IMR-90 (cell line): ENCODE data around the gene ZDHHC16. TPM values are rescaled to one million over a fixed set of nuclear protein-coding genes. Genes with fewer than 3 reads are reported as not detected.

Experiments used
- ATAC-seq: fragments of 200-7000 bp; cut with Tn5 transposase; 2 replicates; pipeline ENCODE4 v1.9.1; 2020; ENCODE audit warnings: low read depth, mild to moderate bottlenecking, moderate library complexity
- BruUV-seq: library from RNA; stranded (reverse); fragments of 400-500 nt; replicated peaks from 2 replicates; lab custom pipeline; 2021; lab: Mats Ljungman, UMichigan
- CTCF ChIA-PET: fragments of 300-600 bp; formaldehyde crosslinking; extraction: SDS; loops from one replicate; lab custom pipeline; 2021; ENCODE audit warnings: antibody characterized with exemption; lab: Yijun Ruan, JAX
- POLR2A ChIA-PET: fragments of 300-600 bp; sonication (Branson Sonifier 250); formaldehyde crosslinking; loops from one replicate; lab custom pipeline; 2022; ENCODE audit warnings: antibody characterized with exemption; ENCODE audit not compliant: unreplicated experiment; lab: Charles Lee
- DNase-seq: peaks from one replicate; pipeline ENCODE4 v3.0.0; 2013
- H2AFZ ChIP-seq: replicated peaks from 2 replicates; pipeline ENCODE3; 2013; ENCODE audit warnings: low read length, mild to moderate bottlenecking; ENCODE audit not compliant: poor library complexity
- H2AK5ac ChIP-seq: 2 replicates; pipeline ENCODE4 v1.6.1; 2013; ENCODE audit warnings: low read depth, low read length, inconsistent platforms
- H2AK9ac ChIP-seq: replicated peaks from 2 replicates; pipeline ENCODE3; 2013; ENCODE audit warnings: mild to moderate bottlenecking, low read depth, low read length, moderate library complexity; ENCODE audit not compliant: poor library complexity
- H2BK120ac ChIP-seq: 2 replicates; pipeline ENCODE4 v1.6.1; 2013; ENCODE audit warnings: low read depth, low read length, inconsistent platforms
- H2BK15ac ChIP-seq: 3 replicates; pipeline ENCODE4 v1.6.1; 2013; ENCODE audit warnings: low read depth, low read length, inconsistent platforms
- H2BK20ac ChIP-seq: 2 replicates; pipeline ENCODE4 v1.6.1; 2013; ENCODE audit warnings: low read depth, mild to moderate bottlenecking, inconsistent platforms, low read length, moderate library complexity
- H2BK5ac ChIP-seq: 2 replicates; pipeline ENCODE4 v1.6.1; 2013; ENCODE audit warnings: mild to moderate bottlenecking, low read depth, low read length, inconsistent platforms; ENCODE audit not compliant: poor library complexity, severe bottlenecking
- H3K14ac ChIP-seq: replicated peaks from 2 replicates; pipeline ENCODE4 v1.6.1; 2013; ENCODE audit warnings: low read depth, low read length, inconsistent platforms
- H3K18ac ChIP-seq: 2 replicates; pipeline ENCODE4 v1.6.1; 2013; ENCODE audit warnings: low read depth, low read length, control low read depth
- H3K23ac ChIP-seq: 2 replicates; pipeline ENCODE4 v1.6.1; 2013; ENCODE audit warnings: low read depth, low read length, inconsistent platforms
- H3K27ac ChIP-seq: 2 replicates; pipeline ENCODE4 v1.5.1; 2013; ENCODE audit warnings: mild to moderate bottlenecking, control low read depth, low read length; ENCODE audit not compliant: insufficient read depth
- H3K27me3 ChIP-seq: 2 replicates; pipeline ENCODE4 v1.6.1; 2013; ENCODE audit warnings: low read length; ENCODE audit not compliant: control insufficient read depth, insufficient read depth
- H3K36me3 ChIP-seq: 2 replicates; pipeline ENCODE4 v1.6.1; 2013; ENCODE audit warnings: low read length, mixed read lengths; ENCODE audit not compliant: control insufficient read depth, insufficient read depth
- H3K4ac ChIP-seq: 2 replicates; pipeline ENCODE4 v1.6.1; 2013; ENCODE audit warnings: low read depth, low read length, inconsistent platforms
- H3K4me1 ChIP-seq: 2 replicates; pipeline ENCODE4 v1.6.1; 2013; ENCODE audit warnings: low read length, mixed read lengths; ENCODE audit not compliant: control insufficient read depth, insufficient read depth
- H3K4me2 ChIP-seq: 2 replicates; pipeline ENCODE4 v1.6.1; 2013; ENCODE audit warnings: low read depth, mild to moderate bottlenecking, control low read depth, low read length, moderate library complexity
- H3K4me3 ChIP-seq: 2 replicates; pipeline ENCODE4 v1.5.1; 2013; ENCODE audit warnings: low read depth, mild to moderate bottlenecking, control low read depth, low read length, moderate library complexity; ENCODE audit not compliant: insufficient read depth
- H3K56ac ChIP-seq: 2 replicates; pipeline ENCODE4 v1.6.1; 2013; ENCODE audit warnings: low read length, inconsistent platforms; ENCODE audit not compliant: insufficient read depth; ENCODE audit errors: extremely low read depth
- H3K79me1 ChIP-seq, 2 experiments: 2 replicates each; pipeline ENCODE4 v1.6.1; 2013; ENCODE audit warnings: low read length in 2 of 2, inconsistent platforms in 1 of 2, low read depth in 1 of 2
- H3K9ac ChIP-seq: 2 replicates; pipeline ENCODE4 v1.6.1; 2013; ENCODE audit warnings: low read depth, low read length, control low read depth
- H3K9me1 ChIP-seq: 2 replicates; pipeline ENCODE4 v1.6.1; 2013; ENCODE audit warnings: low read length, inconsistent platforms; ENCODE audit not compliant: insufficient read depth
- H3K9me3 ChIP-seq: 2 replicates; pipeline ENCODE4 v1.6.1; 2013; ENCODE audit warnings: low read length; ENCODE audit not compliant: control insufficient read depth, insufficient read depth
- H4K20me1 ChIP-seq: 2 replicates; pipeline ENCODE4 v1.6.1; 2013; ENCODE audit warnings: low read length, inconsistent platforms; ENCODE audit not compliant: insufficient read depth
- H4K5ac ChIP-seq: 2 replicates; pipeline ENCODE4 v1.6.1; 2013; ENCODE audit warnings: mild to moderate bottlenecking, low read depth, low read length, control low read depth
- H4K8ac ChIP-seq, 2 experiments: 2 replicates each; pipeline ENCODE4 v1.6.1; 2013; ENCODE audit warnings: low read depth in 2 of 2, low read length in 2 of 2, control low read depth in 1 of 2, inconsistent platforms in 1 of 2
- H4K91ac ChIP-seq: 2 replicates; pipeline ENCODE4 v1.6.1; 2013; ENCODE audit warnings: low read depth, low read length, inconsistent platforms; ENCODE audit not compliant: insufficient read depth
- BHLHE40 ChIP-seq: fragments of 150-350 bp; IDR thresholded peaks from 2 replicates; pipeline ENCODE4 v1.6.1; 2016; ENCODE audit warnings: mild to moderate bottlenecking, low read depth, low read length
- CEBPB ChIP-seq: IDR thresholded peaks from 2 replicates; pipeline ENCODE4 v1.6.1; 2012; ENCODE audit warnings: low read depth, low read length, improper control_type of control experiment
- CHD1 ChIP-seq: IDR thresholded peaks from 2 replicates; pipeline ENCODE4 v1.6.1; 2012; ENCODE audit warnings: low read depth, low read length, improper control_type of control experiment
- CTCF ChIP-seq: conservative IDR thresholded peaks from 2 replicates; pipeline ENCODE4 v1.5.1; 2012; ENCODE audit warnings: mild to moderate bottlenecking, low read depth, low read length, improper control_type of control experiment
- ELK1 ChIP-seq: fragments of 150-350 bp; IDR thresholded peaks from 2 replicates; pipeline ENCODE4 v1.6.1; 2016; ENCODE audit warnings: low read depth, mild to moderate bottlenecking, low read length, moderate library complexity, borderline replicate concordance
- MAZ ChIP-seq: IDR thresholded peaks from 2 replicates; pipeline ENCODE4 v1.6.1; 2012; ENCODE audit warnings: low read depth, mild to moderate bottlenecking, low read length, improper control_type of control experiment, moderate library complexity, borderline replicate concordance
- MXI1 ChIP-seq: IDR thresholded peaks from 2 replicates; pipeline ENCODE4 v1.6.1; 2012; ENCODE audit warnings: low read depth, mild to moderate bottlenecking, low read length, moderate library complexity, borderline replicate concordance
- NFE2L2 ChIP-seq: fragments of 150-350 bp; IDR thresholded peaks from 2 replicates; pipeline ENCODE4 v1.6.1; 2016; ENCODE audit warnings: low read depth, mild to moderate bottlenecking, low read length
- POLR2A ChIP-seq: IDR thresholded peaks from 2 replicates; pipeline ENCODE4 v1.6.1; 2012; ENCODE audit warnings: mild to moderate bottlenecking, low read depth, low read length
- RAD21 ChIP-seq: IDR thresholded peaks from 2 replicates; pipeline ENCODE4 v1.6.1; 2012; ENCODE audit warnings: low read length, improper control_type of control experiment
- RCOR1 ChIP-seq: IDR thresholded peaks from 2 replicates; pipeline ENCODE4 v1.6.1; 2012; ENCODE audit warnings: mild to moderate bottlenecking, low read length, improper control_type of control experiment; ENCODE audit not compliant: insufficient replicate concordance
- RFX5 ChIP-seq: IDR thresholded peaks from 2 replicates; pipeline ENCODE4 v1.8.0; 2012; ENCODE audit warnings: low read depth, mild to moderate bottlenecking, low read length, moderate library complexity
- SMC3 ChIP-seq: fragments of 150-350 bp; IDR thresholded peaks from 2 replicates; pipeline ENCODE4 v1.6.1; 2016; ENCODE audit warnings: low read depth, mild to moderate bottlenecking, antibody characterized with exemption, low read length, moderate library complexity
- WGBS, 2 experiments: methylation state at CpG; one replicate each; pipeline versions ENCODE4 v1.1.5 to v1.1.7; 2013; ENCODE audit warnings: missing lambda C conversion rate in 2 of 2; ENCODE audit not compliant: insufficient read length in 1 of 2; ENCODE audit errors: extremely low coverage in 2 of 2; 5-methylcytosine and 5-hydroxymethylcytosine counted together
- dilution Hi-C: fragments of 300-500 bp; cut with HindIII; formaldehyde crosslinking; loops from one replicate; pipeline ENCODE4 v1.14.3; 2018; ENCODE audit warnings: low sequenced_read_pairs; ENCODE audit not compliant: unreplicated experiment
- in situ Hi-C: fragments of 300-500 bp; cut with MboI; formaldehyde crosslinking; loops from 3 replicates; pipeline ENCODE4 v1.14.3; 2019; ENCODE audit warnings: low sequenced_read_pairs, inconsistent platforms, mixed read lengths
- intact Hi-C: fragments of 100-400 bp; cut with micrococcal nuclease; formaldehyde crosslinking; loops from 2 replicates; pipeline ENCODE4 v1.10.0; 2022
- polyA plus RNA-seq, 3 experiments: library from polyadenylated mRNA; depleted of rRNA; stranded (reverse); fragments of >200 nt; gene quantifications; 2 replicates each; pipeline ENCODE4 v1.2.3, GENCODE V29; 2012; ENCODE audit warnings: low replicate concordance in 1 of 3
- total RNA-seq: library from RNA; depleted of rRNA; stranded (reverse); fragments of >200 nt; gene quantifications from 2 replicates; pipeline ENCODE4 v1.2.3, GENCODE V29; 2012
- TF ChIP-seq, protein P1 (sequence below): fragments of 150-350 bp; IDR thresholded peaks from 2 replicates; pipeline ENCODE4 v1.6.1; 2017; ENCODE audit warnings: mild to moderate bottlenecking, antibody characterized with exemption, low read length, low read depth

ZDHHC16 gene
- total and polyA plus RNA-seq, 2 of the 4 experiments (the other 2 are of a cell fraction) = 54.7 to 64.0 TPM

- H3K23ac ChIP-seq = peak overlapping the region; percentile 79
- peak overlapping the region; percentile 74; the same call in 1 of the 2 replicates for H2AK5ac ChIP-seq
- H3K4me1 ChIP-seq = peaks cover 4% of the 10 kb centered on the region
- H3K9me1 ChIP-seq = peaks cover 27% of the 10 kb centered on the region
- intact Hi-C loops = no loop called here
- ChIA-PET CTCF (interaction anchor here (1.0 kb wide), 1 partner anchor 53 kb away, joined by 3 read pairs; no protein-coding TSS in a partner anchor), POLR2A (no interaction called here)
- H3K56ac ChIP-seq = peak overlapping the region; percentile 63; the same call in 1 of the 2 replicates
- peaks cover 57% of the 10 kb centered on the region for H4K20me1 ChIP-seq
- no peaks in the 10 kb centered on the region for H3K27me3 ChIP-seq
- peak overlapping the region; percentile 58; the same call in 1 of the 2 replicates for H3K4ac ChIP-seq
- H3K79me1 ChIP-seq = peaks cover 36 to 77% of the 10 kb centered on the region in 2 experiments
- BruUV-seq = no TSS peak
- peak overlapping the region; percentile 15; the same call in 1 of the 2 replicates for H3K18ac ChIP-seq
- peak overlapping the region; percentile 88 for H2AFZ ChIP-seq
- H4K91ac ChIP-seq = peak overlapping the region; percentile 48; the same call in 1 of the 2 replicates
- H3K9me3 ChIP-seq = no peaks in the 10 kb centered on the region
- H3K9ac ChIP-seq = peak overlapping the region; percentile 85
- in situ Hi-C loops = no loop called here
- peak overlapping the region; percentile 94 for H3K4me2 ChIP-seq
- peak overlapping the region; percentile 41 for H2BK20ac ChIP-seq
- dilution Hi-C loops = no loop called here
- H2AK9ac ChIP-seq = peak overlapping the region; percentile 43
- DNase-seq (no peak), ATAC-seq (no peak)
- peak overlapping the region; percentile 13; the same call in 1 of the 2 replicates for H4K5ac ChIP-seq
- 0 out of 2 replicates have a peak, but pooled peaks cover 2% of the 10 kb centered on the region for H3K36me3 ChIP-seq
- peak overlapping the region; percentile 82 for H3K4me3 ChIP-seq
- peak overlapping the region; percentile 85 for H3K14ac ChIP-seq
- 100% methylated on average over 1 of the region's 2 CpGs; no CpG with 5 or more reads in 1 of the 2 experiments for WGBS, 2 experiments
- no peak overlapping the region; the same call in 2 of the 3 replicates for H2BK15ac ChIP-seq
- H4K8ac ChIP-seq = peak overlapping the region; percentile 20 to 59; a peak in 2 of 4 replicates
- peak overlapping the region; percentile 79 for H3K27ac ChIP-seq
- TF ChIP-seq BHLHE40 = no peak
- TF ChIP-seq, protein P1, sequence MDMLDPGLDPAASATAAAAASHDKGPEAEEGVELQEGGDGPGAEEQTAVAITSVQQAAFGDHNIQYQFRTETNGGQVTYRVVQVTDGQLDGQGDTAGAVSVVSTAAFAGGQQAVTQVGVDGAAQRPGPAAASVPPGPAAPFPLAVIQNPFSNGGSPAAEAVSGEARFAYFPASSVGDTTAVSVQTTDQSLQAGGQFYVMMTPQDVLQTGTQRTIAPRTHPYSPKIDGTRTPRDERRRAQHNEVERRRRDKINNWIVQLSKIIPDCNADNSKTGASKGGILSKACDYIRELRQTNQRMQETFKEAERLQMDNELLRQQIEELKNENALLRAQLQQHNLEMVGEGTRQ = no peak
- no peak for TF ChIP-seq CTCF
- TF ChIP-seq RAD21 = no peak
- no peak for TF ChIP-seq RFX5
- TF ChIP-seq MXI1 = no peak
- no peak for TF ChIP-seq ELK1
- TF ChIP-seq SMC3 = no peak
- no peak for TF ChIP-seq CEBPB
- TF ChIP-seq POLR2A = no peak
- no peak for TF ChIP-seq NFE2L2
- TF ChIP-seq MAZ = no peak
- no peak for TF ChIP-seq CHD1
- no peak for TF ChIP-seq RCOR1
- peak overlapping the region; percentile 32 for H2BK5ac ChIP-seq
- peak overlapping the region; percentile 21; the same call in 1 of the 2 replicates for H2BK120ac ChIP-seq
Measured at GRCh38 chr10:97500297-97500575, 54.3 kb downstream of the ZDHHC16 start.
